GM18520 (cell line): ENCODE results near the gene CABS1.

Experiments used
- ATAC-seq: cut with Tn5 transposase; IDR thresholded peaks from one replicate; pipeline ENCODE4 v1.9.1; 2021; ENCODE audit not compliant: unreplicated experiment

CABS1 gene

GRCh38 chr4:70380578-70380977 is 45.8 kb downstream of the CABS1 start:
- no peak for ATAC-seq

DNA sequence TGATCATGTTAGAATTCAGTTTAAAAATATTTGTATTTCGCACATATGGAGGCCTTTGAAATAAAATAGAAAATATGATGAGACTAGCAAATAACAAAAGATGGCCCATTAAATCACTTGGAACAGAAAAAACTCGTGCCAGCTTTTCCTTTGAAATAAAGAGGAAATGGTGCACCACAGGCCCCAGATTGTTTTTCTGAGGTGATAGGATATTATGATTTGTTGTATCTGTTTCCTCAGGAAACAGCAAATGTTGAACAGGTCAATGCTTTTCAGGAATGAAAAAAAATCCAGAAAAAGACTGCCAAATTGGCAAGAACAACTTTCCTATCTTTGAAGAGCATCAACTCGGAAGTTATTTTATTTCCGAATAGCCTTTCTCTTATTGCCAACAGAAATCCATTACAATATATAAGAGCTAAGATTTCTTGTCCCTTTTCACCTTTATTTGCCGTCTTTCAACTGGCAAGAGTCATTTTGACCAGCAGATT is 48.0 kb downstream of the CABS1 start, which contains the start of gene SMR3B:
TSS of gene SMR3B (plus strand) at position 441 of the 491 bp plus-strand sequence. CDS start 1,380 bp downstream, outside the sequence.
- no peak for ATAC-seq
